Measurements from ENCODE around the gene C5orf63.
A peak's percentile ranks its signal among the peaks of the same experiment; 100 is the strongest.
"Not testable (repeated sequence)": the region's sequence is repeated elsewhere in the genome, so short reads cannot be mapped to it uniquely, and the experiment has no call there.

The C5orf63 gene

DNA sequence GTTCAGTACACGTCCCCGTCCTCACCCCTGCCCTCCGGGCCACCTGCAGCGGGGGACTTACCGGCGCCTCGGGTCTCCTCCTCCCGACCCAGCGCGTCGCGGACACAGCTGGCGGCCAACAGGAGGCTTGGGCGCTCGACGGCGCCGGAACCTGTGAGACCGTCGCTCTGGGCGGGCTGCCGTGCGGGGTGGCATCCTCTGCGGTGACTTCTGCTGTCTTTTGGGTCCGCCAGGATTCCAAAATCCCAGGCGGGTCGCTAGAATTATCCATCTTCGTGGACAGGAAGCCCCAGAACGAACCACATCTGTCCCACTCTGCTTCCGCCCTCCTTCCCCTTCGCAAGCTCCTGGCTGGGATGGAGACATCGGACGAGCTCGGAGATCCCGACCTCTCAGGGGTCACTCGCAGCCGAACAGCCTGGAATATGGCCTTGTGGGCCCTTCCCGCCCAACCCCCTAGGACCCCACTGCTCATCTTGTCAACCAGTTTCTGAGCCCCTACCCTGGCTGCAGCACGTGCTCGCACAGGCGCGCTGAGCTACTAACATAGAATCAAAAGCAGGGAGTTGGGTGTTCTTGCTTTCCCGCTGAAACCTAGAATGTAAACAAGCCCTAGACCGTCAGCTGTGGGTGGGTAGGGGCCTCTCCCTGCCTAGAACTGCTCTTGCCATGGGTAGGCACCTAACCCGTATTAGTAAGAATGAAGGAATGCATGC, 42.0 kb downstream of the C5orf63 start:
- DNase-seq (ENCODE audit: low read depth in 3 of 3), result peak in 1 of 3 experiments; percentile 21

DNA sequence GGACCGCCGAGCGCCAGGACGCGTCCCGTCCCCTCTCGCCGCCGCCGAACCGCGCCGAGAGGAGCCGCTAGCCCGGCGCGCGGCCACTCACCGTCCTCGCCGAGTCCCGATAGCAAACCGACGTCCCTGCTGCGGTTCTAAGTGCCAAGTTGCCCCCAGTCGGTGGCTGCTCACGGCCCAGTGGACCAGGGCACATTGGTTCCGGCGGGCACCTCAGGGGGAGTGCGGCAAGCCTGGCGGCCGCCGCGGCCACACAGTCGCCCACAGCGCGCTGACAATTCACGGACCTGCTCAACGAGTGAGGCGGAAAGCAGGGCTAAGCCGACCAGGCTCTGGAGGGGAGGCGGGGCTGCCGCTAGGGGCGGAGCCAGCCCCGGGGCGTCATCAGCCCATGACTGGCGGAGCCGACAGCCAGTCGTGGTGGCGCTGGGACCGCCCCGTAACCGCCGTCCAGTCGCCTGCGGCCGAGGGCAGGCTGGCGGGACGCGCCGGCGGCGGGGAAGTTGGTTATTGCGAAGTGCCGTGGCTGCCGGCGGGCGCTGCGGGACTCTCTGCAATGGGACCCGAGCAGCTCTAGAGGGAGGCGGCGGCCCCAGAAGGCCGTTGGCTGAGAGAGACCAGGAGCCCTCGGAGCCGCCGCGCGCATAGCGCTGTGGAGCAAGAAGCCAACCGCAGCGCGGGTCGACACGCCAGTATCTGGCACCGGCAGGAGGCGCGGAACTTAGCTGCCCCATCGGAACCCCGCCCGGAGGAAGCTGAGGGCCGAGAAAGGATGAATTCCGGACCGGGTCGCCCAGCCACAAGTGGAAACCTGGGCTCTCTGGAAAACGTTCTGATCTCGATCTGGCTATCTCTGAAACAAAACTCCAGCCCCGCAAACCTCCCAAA, 42.8 kb downstream of the C5orf63 start, which contains the start of gene MARCHF3:
Gene MARCHF3 (minus strand): TSS at position 300 of the 888 bp plus-strand sequence. CDS start 112,387 bp downstream, outside the sequence.
- DNase-seq (ENCODE audit: low read depth in 3 of 3), result peak; percentile 80 to 94 (median 89)

DNA sequence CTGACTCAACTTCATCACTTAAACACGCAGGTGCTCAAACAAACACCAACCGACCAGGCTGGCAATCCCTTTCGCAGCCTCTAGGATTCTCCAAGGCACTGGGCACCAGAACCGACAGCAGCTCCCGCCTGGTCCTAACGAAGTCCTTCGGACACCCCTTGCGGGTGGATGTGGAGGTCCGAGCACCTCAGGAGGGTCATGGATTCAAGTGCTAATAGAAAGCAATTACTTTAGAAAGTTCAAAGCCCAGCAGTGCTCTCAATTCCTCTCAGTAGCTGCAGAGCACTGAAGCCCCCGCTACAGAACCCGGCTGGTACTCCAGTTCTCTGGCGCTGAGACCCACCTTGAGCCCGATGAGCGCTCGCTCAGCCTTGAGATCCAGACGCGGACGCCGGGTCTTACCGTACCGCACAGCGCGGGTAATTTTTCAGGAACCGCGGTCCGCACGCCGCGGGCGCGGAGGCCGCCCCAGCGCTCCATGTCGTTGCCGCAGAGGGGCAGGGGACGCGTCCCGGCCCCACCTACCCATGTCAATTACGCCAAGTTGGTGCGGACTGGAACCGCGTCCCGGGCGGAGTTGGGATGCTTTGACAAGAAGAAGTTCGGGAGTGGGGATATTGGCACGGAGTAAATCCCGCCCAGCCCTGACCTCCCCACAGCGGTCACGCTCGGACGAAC, 43.6 kb downstream of the C5orf63 start:
- peak; percentile 24 to 44 (median 37) for DNase-seq (ENCODE audit: low read depth in 3 of 3)

DNA sequence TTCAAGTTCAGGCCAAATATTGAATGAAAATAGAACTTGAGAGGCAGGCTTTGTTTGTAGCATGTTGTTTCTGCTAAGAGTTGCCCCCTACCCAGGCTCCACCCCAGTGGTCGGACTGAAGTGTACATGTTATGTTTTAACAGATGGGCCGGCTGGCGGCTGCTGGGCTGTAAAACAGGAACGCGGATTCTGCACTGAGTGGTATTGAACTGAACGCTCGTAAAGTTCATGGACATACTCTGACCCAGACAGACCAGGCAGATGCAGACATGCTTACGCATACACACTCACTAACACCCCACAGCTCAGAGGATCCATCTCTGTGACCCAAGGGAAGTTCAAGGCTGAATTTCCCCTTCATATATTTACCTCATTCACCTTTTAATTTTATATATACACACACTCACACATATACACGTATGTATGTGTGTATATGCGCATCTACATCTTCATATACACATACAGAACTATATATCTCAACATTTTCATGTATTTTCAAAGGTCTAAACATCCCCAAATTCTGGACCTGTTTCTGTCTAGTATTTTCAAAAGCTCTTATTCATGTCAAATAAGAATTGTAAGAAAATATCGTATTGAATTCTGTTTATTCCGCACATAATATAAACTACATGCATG, 44.4 kb downstream of the C5orf63 start:
- no peak for DNase-seq (ENCODE audit: low read depth in 3 of 3)

DNA sequence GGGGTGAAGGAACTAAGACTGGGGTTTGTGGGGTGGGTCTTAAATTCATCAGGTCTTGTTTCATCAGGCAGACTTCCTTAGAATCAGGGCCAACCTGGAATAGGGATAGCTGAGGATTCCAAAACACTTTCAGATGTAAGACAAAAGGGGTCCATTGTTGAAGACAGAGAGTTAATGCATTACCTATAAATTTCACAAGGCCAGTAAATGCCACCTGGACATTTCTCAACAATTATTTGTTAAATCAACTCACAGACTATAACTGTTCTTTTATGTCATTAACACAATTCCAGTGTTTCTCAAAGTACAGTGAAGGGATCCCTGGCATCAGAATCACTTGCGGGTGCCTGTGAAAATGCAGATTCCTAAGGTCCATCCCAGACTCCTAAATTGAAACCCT, 45.8 kb downstream of the C5orf63 start:
- DNase-seq (ENCODE audit: low read depth in 3 of 3), result no peak

DNA sequence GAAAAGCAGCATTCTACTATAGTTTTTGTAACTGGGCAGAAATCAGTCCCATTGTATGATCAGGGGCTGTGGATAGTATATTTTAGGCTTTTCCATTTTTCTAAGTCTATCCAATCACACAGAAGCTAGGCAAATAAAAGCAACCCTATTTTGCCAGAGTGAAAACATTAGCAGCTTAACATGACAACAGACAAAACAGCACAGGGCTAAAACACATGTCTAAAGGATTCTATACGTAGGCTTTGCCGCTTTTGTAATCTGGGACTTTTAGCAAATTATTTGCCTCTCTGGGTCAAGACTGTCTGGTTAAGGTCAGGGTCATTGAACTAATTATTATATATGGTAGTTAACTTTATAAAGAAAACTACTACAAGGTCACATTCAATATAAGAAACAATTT, 47.1 kb downstream of the C5orf63 start:
- no peak for DNase-seq (ENCODE audit: low read depth in 3 of 3)

DNA sequence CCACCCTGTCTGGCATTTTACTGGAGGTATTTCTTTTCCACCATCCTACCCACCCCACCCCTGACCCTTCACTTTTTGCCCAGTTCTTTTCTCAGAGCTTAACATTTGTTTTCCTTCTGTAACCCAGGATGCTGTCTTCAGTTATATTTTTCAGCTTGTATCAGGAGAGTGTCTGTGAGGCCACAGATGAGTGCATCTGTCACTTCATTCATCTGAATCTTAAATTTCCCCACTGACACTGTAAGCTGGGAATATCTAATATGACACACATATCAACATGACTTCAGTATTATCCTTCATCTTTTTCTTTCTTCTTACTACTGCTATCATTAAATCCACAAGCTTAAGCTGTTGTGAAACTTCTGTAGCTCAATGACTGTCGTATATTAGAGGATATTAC, 47.8 kb downstream of the C5orf63 start:
- DNase-seq (ENCODE audit: low read depth in 3 of 3), result no peak

DNA sequence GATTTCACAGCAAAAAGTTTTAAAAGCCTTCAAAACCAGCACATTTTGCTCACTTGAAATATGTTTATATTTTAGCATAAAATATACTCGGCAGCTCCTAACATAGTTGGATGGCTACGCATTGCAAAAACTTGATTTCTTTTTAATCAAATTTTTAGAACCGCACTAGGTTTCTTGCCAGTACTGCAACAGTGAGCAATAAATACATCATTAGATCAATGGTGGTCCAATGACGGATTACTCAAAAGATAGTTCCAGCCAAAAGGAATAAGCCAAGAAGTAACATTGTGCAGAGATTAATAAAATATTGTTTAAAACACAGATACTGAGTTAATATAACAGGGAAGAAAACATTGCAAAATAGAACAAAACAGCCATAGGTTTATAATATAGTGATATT, 48.5 kb downstream of the C5orf63 start:
- no peak for DNase-seq (ENCODE audit: low read depth in 3 of 3)

DNA sequence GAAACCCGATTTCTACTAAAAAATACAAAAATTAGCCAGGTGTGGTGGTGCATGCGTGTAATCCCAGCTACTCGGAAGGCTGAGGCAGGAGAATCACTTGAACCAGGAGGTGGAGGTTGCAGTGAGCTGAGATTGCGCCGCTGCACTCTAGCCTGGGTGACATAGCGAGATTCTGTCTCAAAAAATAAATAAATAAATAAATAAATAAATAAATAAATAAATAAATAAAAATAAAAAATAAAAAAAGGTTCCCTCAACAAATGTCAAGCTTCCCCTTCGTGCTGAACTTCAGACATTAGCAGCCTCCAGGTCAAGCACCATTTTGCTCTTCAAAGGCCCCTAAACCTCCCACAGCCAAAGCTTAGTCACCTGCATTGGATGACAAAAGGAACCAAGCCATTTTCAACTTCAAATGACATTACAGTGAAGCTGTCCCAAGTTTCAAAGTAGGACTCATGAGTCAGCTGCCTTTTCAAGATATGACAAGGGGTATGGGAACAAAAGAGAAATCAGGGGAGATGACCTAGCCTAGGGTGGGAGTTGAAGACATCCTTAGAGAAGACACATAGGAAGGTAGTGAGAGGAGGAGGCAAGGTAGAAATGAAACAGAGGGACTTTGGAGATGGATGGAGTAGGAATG, 49.6 kb downstream of the C5orf63 start:
- not testable (repeated sequence) for DNase-seq (ENCODE audit: low read depth in 3 of 3)

DNA sequence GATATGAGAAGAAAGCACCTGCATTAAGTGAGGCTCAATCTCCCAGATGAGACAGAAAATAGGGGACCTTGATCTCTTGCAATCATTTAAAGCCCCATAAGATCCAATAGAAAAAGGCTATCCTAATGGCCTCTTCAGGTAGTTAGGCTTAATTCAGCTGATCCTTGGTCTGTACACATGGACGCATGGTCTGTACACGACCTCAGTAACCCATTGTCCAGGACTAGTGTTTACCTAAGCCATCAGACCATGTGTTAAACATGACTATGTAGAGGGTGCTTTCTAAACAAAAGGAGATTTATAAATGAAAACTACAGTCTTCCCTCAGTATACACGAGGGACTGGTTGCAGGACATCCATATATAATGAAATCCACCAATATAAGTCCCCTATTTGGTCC, 50.5 kb downstream of the C5orf63 start:
- no peak for DNase-seq (ENCODE audit: low read depth in 3 of 3)

DNA sequence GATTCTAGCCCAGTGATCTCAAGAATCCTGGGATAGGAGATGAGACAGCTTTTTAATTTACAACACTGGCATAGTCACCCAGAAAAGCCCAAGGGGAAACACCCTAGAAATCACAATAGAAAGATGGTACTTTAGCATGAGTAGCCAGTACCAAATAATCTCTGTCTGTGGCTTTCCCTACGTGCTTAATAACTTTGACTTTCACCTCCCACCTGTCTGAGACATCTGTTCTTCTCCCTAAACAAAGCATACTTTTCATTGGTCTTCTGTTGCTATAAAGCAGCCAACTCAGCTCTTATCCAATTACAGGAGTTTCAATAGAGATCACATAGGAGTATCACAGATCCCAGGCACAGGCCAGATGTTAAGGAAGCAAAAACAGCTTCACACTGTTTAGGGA, 53.4 kb downstream of the C5orf63 start:
- DNase-seq (ENCODE audit: low read depth in 3 of 3), result no peak

DNA sequence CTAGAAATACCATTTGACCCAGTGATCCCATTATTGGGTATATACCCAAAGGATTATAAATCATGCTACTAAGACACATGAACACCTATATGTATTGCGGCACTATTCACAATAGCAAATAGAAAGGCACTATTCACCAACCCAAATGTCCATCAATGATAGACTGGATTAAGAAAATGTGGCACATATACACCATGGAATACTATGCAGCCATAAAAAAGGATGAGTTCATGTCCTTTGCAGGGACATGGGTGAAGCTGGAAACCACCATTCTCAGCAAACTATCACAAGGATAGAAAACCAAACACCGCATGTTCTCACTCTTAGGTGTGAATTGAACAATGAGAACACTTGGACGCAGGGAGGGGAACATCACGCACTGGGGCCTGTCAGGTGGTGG, 56.6 kb downstream of the C5orf63 start:
- not testable (repeated sequence) for DNase-seq (ENCODE audit: low read depth in 3 of 3)

DNA sequence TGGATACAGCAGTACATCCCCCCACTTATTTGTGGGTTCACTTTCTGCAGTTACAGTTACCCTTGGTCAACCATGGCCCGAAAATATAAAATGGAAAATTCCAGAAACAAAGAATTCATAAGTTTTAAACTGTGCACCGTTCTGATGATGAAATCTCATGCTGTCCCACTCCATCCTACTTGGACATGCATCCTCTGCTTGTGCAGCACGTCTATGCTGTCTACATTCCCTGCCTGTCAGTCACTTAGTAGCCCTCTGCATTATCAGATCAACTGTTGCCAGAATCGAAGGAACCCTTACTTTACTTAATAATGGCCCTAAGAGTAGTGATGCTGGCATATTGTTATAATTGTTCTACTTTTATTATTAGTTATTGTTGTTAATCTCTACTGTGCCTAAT, 57.6 kb downstream of the C5orf63 start:
- DNase-seq (ENCODE audit: low read depth in 3 of 3), result no peak

DNA sequence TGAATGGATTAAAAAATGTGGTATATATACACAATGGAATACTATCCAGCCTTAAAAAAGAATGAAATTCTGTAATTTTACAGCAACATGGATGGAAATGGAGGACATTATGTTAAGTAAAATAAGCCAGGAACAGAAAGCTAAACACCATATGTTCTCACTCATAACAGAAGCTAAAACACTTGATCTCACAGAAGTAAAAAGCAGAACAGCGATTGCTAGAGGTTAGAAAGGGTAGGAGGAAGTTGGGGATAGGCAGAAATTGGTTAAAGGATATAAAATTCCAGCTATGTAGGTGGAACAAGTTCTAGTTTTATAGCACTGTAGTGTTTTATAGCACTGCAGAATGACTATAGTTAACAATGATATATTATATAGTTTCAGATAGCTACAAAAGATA, 58.7 kb downstream of the C5orf63 start:
- DNase-seq (ENCODE audit: low read depth in 3 of 3), result no peak

DNA sequence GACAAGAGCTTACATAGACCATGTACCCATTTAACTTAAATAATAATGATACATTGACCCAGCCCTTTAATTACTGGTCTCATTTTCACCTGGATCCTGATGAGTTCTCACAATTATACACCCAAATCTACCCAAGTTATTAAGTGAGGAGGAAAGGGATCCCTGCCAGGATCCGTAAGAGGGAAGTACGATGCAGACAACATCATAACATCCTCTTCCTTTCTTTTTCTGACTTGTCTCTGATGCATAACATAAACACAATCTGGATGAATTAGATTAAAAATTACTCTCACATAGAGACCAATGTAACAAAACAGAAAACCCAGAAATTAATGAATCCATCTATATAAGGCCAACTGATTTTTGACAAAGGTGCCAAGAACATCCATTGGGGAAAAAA, 59.9 kb downstream of the C5orf63 start:
- no peak for DNase-seq (ENCODE audit: low read depth in 3 of 3)

DNA sequence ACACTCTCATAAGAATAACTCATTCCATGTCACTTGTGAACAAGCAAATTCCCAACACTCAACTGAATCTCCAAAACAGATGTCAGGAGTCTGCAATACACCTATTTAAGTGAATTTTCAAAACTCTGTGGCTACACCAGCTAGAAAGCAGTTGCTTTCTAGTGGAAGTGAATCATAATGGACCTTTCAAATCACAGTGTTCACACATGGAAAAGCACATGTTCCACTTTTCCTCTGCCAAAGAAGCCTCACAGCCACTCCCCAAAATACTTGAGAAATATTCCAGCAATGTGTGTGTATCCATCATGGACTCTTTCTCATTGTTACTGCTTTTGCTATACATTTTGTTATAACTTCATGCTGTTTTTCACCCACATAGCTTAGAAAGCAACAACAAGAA, 60.4 kb downstream of the C5orf63 start:
- no peak for DNase-seq (ENCODE audit: low read depth in 3 of 3)

DNA sequence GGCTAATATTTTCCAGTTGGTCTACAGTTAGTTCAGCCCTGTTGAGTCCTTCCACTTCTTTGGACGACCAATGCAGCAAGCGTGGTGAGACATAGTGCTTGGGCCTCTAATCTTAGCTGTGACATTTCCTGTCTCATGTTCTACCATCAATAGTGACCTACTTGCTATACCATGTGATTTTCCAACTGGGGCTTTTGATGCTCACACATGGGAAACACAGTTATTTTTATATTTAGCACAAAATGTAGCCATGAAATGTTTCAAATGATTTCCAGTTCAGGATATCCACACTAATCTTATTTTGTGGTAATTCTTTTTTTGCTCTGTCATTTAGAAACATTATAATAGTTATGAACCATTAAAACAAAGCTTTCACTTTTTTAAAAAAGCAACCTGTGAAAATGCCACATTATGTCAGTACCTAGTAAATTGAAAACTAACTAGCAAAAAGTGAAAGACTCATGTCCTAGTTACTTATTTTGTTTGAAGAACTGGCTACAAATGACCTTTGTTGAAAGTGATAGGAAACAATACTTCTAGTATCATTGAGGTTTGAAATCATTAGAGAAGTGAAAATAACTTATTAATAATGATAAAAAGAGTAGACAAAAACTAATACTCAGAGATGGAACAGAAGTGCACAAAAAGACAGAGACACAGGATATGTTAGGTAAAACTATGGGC, 61.2 kb downstream of the C5orf63 start:
- no peak for DNase-seq (ENCODE audit: low read depth in 3 of 3)

DNA sequence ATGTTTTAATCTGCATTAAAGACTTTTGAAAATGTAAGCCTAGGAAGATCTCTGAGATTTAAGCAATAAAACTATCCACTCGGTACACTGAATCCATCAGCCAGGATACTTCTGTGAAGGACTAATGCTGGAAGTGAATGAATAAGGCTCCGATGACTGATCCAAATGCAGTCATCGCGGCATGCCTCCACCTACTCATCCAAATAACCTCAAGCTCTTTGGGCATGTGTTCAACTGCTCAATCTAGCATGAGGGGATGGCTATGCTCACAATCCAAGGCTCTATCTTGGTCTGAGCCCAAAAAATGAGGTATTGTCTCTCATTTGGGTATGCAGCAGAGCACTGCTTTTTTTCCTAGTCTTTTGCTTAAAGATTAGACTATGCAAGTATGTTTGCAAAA, 62.1 kb downstream of the C5orf63 start:
- DNase-seq (ENCODE audit: low read depth in 3 of 3), result no peak

DNA sequence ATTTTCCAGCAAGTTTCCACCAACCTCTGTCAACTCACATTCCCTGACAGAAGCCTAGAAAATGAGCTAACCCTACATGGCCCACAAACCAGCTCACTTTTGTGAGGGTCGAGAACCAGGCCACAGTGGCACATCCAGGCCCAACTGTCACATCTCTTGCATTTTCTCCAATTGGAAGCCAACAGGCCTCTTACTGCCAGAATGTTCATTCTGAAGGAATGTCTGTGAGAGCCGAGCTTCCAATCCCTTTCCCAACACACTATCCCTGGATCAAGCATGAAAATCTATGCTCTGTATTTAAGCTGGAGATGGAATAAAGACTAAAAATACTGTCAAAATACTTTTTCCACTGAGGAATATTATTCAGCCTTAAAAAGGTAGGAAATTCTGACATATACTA, 62.9 kb downstream of the C5orf63 start:
- no peak for DNase-seq (ENCODE audit: low read depth in 3 of 3)

DNA sequence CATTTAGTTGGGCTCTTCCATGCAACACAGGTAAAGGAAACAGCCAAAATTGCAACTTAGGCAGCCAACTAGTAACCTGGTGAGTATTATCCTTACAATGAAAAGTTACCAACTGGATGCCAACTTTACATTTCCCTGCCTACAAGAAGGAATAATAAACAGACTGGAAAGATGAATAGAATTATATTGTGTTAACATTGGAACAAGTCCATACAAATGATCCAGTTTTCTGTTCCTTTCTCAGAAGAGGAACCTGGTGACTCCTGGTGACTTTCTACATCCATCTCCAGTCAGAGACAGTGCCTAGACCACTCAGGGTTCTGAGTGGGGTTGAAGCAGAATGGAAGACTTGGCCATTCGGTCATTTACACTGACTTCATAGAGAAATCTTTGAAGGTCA, 63.5 kb downstream of the C5orf63 start:
- no peak for DNase-seq (ENCODE audit: low read depth in 3 of 3)
